HG03108 (cell line): ENCODE results near the gene HGD.
"Not testable (repeated sequence)": the region's sequence is repeated elsewhere in the genome, so short reads cannot be mapped to it uniquely, and the experiment has no call there.

Experiments
- ATAC-seq: cut with Tn5 transposase; IDR thresholded peaks from one replicate; pipeline ENCODE4 v1.9.1; 2021; ENCODE audit warnings: moderate library complexity; ENCODE audit not compliant: unreplicated experiment

Gene HGD, protein sequence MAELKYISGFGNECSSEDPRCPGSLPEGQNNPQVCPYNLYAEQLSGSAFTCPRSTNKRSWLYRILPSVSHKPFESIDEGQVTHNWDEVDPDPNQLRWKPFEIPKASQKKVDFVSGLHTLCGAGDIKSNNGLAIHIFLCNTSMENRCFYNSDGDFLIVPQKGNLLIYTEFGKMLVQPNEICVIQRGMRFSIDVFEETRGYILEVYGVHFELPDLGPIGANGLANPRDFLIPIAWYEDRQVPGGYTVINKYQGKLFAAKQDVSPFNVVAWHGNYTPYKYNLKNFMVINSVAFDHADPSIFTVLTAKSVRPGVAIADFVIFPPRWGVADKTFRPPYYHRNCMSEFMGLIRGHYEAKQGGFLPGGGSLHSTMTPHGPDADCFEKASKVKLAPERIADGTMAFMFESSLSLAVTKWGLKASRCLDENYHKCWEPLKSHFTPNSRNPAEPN

GRCh38 chr3:120682095-120682681 is at the start of gene HGD:
Gene HGD (minus strand): TSS chr3:120682239. CDS start chr3:120682111, 128 bp downstream.
- ATAC-seq, result no peak

GRCh38 chr3:120730576-120731542 is 48.8 kb upstream of the HGD start:
- no peak for ATAC-seq

- ATAC-seq, result no peak
Measured at GRCh38 chr3:120726791-120727190, 44.8 kb upstream of the HGD start.

- ATAC-seq, result not testable (repeated sequence)
Measured at GRCh38 chr3:120719167-120719834, 37.3 kb upstream of the HGD start.

GRCh38 chr3:120713262-120713661 is 31.2 kb upstream of the HGD start:
- ATAC-seq, result no peak

DNA sequence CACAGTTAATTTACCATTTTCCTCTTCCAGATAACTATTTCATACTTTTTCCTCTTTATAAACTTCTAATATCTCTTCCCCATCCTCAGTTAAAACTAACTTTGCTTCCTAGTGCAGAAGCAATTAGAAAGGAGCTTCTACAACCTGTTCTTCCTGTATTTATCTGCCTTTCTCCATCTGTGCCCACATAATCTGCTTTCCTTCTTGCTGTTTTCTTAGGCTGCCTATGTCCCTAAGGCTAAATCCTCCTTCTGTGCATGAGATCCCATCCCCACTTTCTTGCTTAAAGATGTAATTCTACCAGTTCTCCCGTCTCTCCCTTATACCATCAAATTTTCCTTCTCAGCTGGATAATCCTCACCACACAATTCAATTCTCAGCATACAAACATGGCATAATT is 28.3 kb upstream of the HGD start:
- no peak for ATAC-seq

- ATAC-seq, result peak; percentile 69
Measured at GRCh38 chr3:120708408-120708807, 26.4 kb upstream of the HGD start.

GRCh38 chr3:120706950-120707349 is 24.9 kb upstream of the HGD start:
- ATAC-seq, result no peak

- ATAC-seq, result no peak
Measured at GRCh38 chr3:120705884-120706582, 24.0 kb upstream of the HGD start.

- ATAC-seq, result no peak
Measured at GRCh38 chr3:120699333-120699732, 17.3 kb upstream of the HGD start.

- no peak for ATAC-seq
Measured at GRCh38 chr3:120693439-120694171, 11.6 kb upstream of the HGD start.

DNA sequence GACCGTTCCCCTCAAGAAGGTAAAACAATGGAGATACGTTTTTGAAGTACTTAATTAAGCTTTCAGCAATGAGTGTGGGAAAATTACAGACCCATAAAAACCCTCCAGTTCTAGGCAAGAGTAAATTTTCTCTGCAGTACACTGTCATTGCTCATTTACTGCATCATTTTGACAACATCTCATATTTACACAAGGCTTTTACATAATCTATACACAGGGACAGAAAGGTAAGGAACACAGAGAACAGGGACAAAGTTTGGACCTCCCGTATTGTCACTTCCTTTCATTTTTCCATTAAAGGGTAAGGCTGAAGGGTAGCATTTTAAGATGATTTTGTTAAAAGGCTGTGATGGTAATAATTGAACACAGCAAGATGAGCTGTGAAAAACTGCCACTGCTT is 7.4 kb upstream of the HGD start:
- no peak for ATAC-seq

DNA sequence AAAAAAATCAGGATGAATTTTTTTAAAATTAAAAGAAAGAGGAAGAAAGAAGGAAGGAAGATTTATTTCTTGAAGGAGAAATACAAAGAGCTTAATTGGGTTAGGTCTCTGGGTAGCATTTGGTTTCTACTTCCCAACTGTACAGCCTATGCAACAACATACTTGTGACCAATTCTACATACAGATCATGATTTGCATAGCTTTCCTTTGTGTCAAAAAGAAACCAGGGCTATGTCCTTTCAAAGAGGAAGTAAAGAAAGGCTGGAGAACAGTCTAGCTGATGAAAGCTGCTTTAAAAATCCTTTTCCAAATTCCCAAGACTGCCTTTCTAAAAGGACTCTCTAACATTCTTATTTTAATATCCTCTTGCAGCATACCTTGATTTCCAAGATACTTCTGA is 6.1 kb upstream of the HGD start:
- ATAC-seq, result peak; percentile 99

GRCh38 chr3:120685411-120685810 is 3.4 kb upstream of the HGD start:
- ATAC-seq, result no peak

- ATAC-seq, result no peak
Measured at GRCh38 chr3:120684896-120685295, 2.9 kb upstream of the HGD start.

DNA sequence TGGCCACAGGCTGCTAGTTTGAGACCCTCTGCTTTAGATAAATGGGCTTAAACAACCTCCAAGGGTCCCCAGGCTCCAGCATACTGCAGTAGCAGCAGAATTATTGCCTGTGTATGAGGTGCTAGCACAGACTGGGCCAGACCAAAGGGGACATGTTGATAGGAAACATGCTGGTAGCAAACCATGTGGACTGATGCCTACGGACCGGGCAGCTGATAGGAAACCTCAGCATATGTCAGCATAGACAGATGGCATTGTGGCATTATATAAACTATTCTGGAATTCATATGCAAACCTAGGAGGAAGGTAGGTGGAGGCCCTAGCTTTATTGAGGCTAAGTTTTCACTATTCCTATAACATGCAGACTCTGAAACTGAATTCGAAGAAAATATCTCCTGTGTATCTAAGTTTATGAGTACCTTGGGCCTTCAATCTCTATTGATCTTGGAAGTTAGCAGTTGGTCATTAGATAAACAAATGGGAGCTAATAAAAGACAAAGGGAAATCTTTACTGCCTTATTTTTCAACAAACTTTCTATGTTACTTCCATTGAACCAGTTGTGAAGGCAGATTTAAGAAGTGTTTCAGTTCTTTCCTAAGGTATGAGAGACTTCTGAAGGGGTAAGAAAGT is 1.7 kb upstream of the HGD start:
- ATAC-seq, result no peak

DNA sequence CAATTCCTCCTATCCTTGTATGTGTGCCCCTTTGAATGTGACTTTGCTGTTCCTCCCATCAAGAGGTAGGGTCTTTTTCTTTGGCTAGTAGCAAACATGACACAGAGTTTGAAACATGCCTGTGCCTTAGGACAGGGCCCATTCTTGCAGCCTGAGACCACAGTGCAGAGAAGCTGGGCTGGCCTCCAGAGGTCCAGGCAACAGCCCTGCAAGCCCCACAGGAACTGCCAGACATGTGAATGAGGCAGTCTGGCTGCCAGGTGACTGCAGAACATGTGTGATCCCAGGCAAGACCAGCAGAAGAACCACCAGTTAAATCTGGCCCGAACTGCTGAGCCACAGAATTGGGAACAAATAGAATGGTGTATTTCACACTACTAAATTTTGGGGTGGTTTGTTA is 1.2 kb upstream of the HGD start:
- ATAC-seq, result no peak

DNA sequence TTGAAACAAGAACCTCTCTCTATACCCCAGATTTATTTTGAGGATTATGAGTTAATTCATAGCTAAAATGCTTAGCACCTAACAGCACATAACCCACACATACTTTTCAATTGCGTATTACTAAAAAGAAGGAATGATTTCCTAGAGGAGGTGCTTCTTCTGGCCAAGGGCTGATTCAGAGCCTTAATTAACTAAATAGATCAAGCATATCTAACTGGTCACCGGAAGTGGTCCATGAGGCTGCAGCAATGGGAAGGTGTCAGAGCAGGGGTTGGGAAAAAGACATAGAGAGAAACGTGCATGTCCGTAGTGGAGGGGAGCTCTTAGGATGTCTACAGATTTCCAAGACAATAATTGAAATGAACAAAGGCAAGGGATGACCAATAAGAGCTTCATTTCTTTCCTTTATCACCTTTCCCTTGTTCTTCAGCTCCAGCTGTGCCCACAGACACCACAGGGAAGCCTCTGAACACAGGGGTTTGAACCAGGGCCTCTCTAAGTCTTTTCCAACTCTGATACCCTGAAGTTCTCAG is 467 bp downstream of the HGD start:
- ATAC-seq, result no peak

DNA sequence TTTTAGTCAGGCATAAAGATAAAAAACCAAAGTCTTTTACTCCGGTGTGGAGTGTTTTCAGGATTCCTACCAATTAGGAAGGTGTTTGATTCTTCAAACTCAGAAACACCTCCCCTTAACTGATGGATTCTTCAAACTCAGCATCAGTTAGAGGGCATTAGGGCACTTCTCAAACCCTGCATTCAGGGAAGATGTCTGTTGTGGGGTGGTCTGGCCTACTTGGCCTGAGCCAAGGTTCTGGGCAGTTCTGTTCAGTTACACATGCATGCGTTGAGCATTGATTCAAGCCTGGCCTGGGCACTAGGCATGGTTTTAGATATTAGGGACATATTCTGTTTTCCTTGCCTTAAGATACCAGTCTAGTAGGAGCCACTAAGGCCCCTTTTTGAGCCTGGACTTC is 1.0 kb downstream of the HGD start:
- ATAC-seq, result no peak
